HG02981 (cell line): ENCODE measurements around the gene TIFAB.

Source experiments
- ATAC-seq: cut with Tn5 transposase; IDR thresholded peaks from one replicate; pipeline ENCODE4 v1.9.1; 2021; ENCODE audit warnings: mild to moderate bottlenecking, moderate library complexity; ENCODE audit not compliant: unreplicated experiment

Gene TIFAB

GRCh38 chr5:135428586-135428985 is 23.6 kb downstream of the TIFAB start:
- ATAC-seq: no peak

GRCh38 chr5:135426102-135427082 is 25.8 kb downstream of the TIFAB start:
- peak; percentile 95 for ATAC-seq

GRCh38 chr5:135425641-135426040 is 26.5 kb downstream of the TIFAB start:
- no peak for ATAC-seq

GRCh38 chr5:135423846-135424168 is 28.3 kb downstream of the TIFAB start:
- no peak for ATAC-seq

GRCh38 chr5:135423146-135423845 is 28.9 kb downstream of the TIFAB start:
- ATAC-seq: no peak

- no peak for ATAC-seq
Observed at GRCh38 chr5:135422419-135422818, 29.7 kb downstream of the TIFAB start.

- ATAC-seq: no peak
Observed at GRCh38 chr5:135417083-135417482, 35.1 kb downstream of the TIFAB start.

GRCh38 chr5:135405082-135405481 is 47.1 kb downstream of the TIFAB start:
- ATAC-seq: no peak

GRCh38 chr5:135402031-135402430 is 50.1 kb downstream of the TIFAB start:
- no peak for ATAC-seq

- no peak for ATAC-seq
Observed at GRCh38 chr5:135400866-135401265, 51.3 kb downstream of the TIFAB start.

- ATAC-seq: no peak
Observed at GRCh38 chr5:135399794-135400542, 52.2 kb downstream of the TIFAB start.

GRCh38 chr5:135398855-135399793 is 53.0 kb downstream of the TIFAB start, which contains the start of gene MACROH2A1:
Gene MACROH2A1 (minus strand): TSS chr5:135399231. CDS start chr5:135389093, 10,138 bp downstream.
- ATAC-seq: peak; percentile 83

- peak; percentile 32 for ATAC-seq
Observed at GRCh38 chr5:135398160-135398854, 53.8 kb downstream of the TIFAB start.
